ENCODE results near the gene LRRC47.

DNA sequence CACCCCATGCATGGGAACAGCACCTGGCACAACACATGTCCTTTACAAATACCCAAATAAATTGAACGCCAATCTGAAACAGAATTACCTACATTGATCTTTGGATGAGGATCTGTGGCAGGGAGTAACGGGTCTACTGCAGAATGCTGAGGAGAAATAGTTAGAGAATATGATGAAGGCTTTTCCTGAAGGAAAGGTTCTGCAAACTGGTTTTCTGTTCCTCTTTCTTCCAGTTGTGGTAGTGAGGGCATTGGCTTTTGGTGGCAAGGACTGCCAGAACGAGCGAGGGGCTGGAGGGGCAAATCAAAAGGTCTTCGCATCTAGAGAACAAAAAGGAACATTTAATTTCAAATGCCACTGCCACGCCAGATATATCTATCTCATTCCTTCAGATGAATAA, 40.9 kb upstream of the LRRC47 start:
- no peak for TF ChIP-seq SP1 (IDR thresholded peaks at IDR 0.05)
- no peak for TF ChIP-seq FOXA1 (IDR thresholded peaks at IDR 0.05)
- no peak for TF ChIP-seq SUZ12 (IDR thresholded peaks at IDR 0.05)
- TF ChIP-seq BHLHE40 (IDR thresholded peaks at IDR 0.05; ENCODE audit: borderline replicate concordance) = no peak
- TF ChIP-seq, protein P1, sequence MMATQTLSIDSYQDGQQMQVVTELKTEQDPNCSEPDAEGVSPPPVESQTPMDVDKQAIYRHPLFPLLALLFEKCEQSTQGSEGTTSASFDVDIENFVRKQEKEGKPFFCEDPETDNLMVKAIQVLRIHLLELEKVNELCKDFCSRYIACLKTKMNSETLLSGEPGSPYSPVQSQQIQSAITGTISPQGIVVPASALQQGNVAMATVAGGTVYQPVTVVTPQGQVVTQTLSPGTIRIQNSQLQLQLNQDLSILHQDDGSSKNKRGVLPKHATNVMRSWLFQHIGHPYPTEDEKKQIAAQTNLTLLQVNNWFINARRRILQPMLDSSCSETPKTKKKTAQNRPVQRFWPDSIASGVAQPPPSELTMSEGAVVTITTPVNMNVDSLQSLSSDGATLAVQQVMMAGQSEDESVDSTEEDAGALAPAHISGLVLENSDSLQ (IDR thresholded peaks at IDR 0.05) = no peak

Data from HEK293T (cell line).